Skeletal muscle tissue (tissue), 4 donors: ENCODE measurements around the gene NMNAT2. TPM values are rescaled to one million over a fixed set of nuclear protein-coding genes. Genes with fewer than 3 reads are reported as not detected.

Source experiments
- H3K27ac ChIP-seq: one replicate; pipeline ENCODE4 v1.7.0; 2013; ENCODE audit warnings: mild to moderate bottlenecking, low read depth, low read length, inconsistent platforms
- H3K27me3 ChIP-seq, 3 donors: one replicate each; pipeline ENCODE4 v1.7.0; 2013; ENCODE audit warnings: low read length in 3 of 3; ENCODE audit not compliant: control insufficient read depth in 3 of 3, insufficient read depth in 3 of 3
- H3K36me3 ChIP-seq, 3 donors: one replicate each; pipeline ENCODE4 v1.7.0; 2013; ENCODE audit warnings: low read length in 3 of 3; ENCODE audit not compliant: control insufficient read depth in 3 of 3, insufficient read depth in 3 of 3
- H3K4me1 ChIP-seq, 3 donors: one replicate each; pipeline ENCODE4 v1.7.0; 2013; ENCODE audit warnings: low read length in 3 of 3, mild to moderate bottlenecking in 3 of 3; ENCODE audit not compliant: control insufficient read depth in 3 of 3, insufficient read depth in 3 of 3
- H3K4me3 ChIP-seq, 3 donors: one replicate each; pipeline ENCODE4 v1.7.0; 2013; ENCODE audit warnings: low read length in 3 of 3
- H3K9ac ChIP-seq, 3 donors: one replicate each; pipeline ENCODE4 v1.7.0; 2013; ENCODE audit warnings: low read length in 3 of 3, mild to moderate bottlenecking in 3 of 3, moderate library complexity in 2 of 3, low read depth in 1 of 3
- H3K9me3 ChIP-seq, 3 donors: one replicate each; pipeline ENCODE4 v1.7.0; 2013; ENCODE audit warnings: low read length in 3 of 3; ENCODE audit not compliant: control insufficient read depth in 3 of 3
- total RNA-seq: library from RNA; depleted of rRNA; stranded (reverse); fragments of >200 nt; gene quantifications from one replicate; pipeline ENCODE4 v1.2.3, GENCODE V29; 2014
- donor health status: Osteomylitis.

The NMNAT2 gene
- total RNA-seq, 1 donor from 2014 or later = 0.52 TPM

GRCh38 chr1:183262628-183263200, 155.5 kb downstream of the NMNAT2 start:
- Histone ChIP-seq H3K9me3 (no peaks in the 10 kb centered on the region), H3K27me3 (peaks cover 0 to 2% (median 0%) of the 10 kb centered on the region in 3 donors), H3K27ac (no peak overlapping the region), H3K4me1 (peaks cover 0 to 1% (median 0%) of the 10 kb centered on the region in 3 donors), H3K36me3 (no peaks in the 10 kb centered on the region), H3K9ac (no peak overlapping the region), H3K4me3 (no peak overlapping the region)

GRCh38 chr1:183259924-183260323, 158.3 kb downstream of the NMNAT2 start:
- H3K27me3 ChIP-seq = peaks cover 0 to 2% (median 0%) of the 10 kb centered on the region in 3 donors
- H3K4me3 ChIP-seq = no peak overlapping the region
- no peak overlapping the region for H3K9ac ChIP-seq
- H3K27ac ChIP-seq = no peak overlapping the region
- H3K36me3 ChIP-seq = no peaks in the 10 kb centered on the region
- H3K4me1 ChIP-seq = no peaks in the 10 kb centered on the region
- H3K9me3 ChIP-seq = no peaks in the 10 kb centered on the region

GRCh38 chr1:183255073-183255472, 163.1 kb downstream of the NMNAT2 start:
- no peak overlapping the region for H3K4me3 ChIP-seq

GRCh38 chr1:183251959-183252450, 166.2 kb downstream of the NMNAT2 start:
- H3K9ac ChIP-seq = no peak overlapping the region
- no peak overlapping the region for H3K27ac ChIP-seq
- peaks cover 0 to 5% (median 0%) of the 10 kb centered on the region in 3 donors for H3K4me1 ChIP-seq
- H3K36me3 ChIP-seq = no peaks in the 10 kb centered on the region
- H3K27me3 ChIP-seq = no peaks in the 10 kb centered on the region
- H3K9me3 ChIP-seq = no peaks in the 10 kb centered on the region
- no peak overlapping the region for H3K4me3 ChIP-seq

More at GRCh38 chr1:183255073-183255472, 163.1 kb downstream of the NMNAT2 start:
- H3K9ac ChIP-seq = no peak overlapping the region
- H3K36me3 ChIP-seq = no peaks in the 10 kb centered on the region
- no peaks in the 10 kb centered on the region for H3K9me3 ChIP-seq
- no peak overlapping the region for H3K27ac ChIP-seq
- no peaks in the 10 kb centered on the region for H3K4me1 ChIP-seq
- H3K27me3 ChIP-seq = no peaks in the 10 kb centered on the region

GRCh38 chr1:183251101-183251958, 166.8 kb downstream of the NMNAT2 start:
- Histone ChIP-seq H3K27ac (no peak overlapping the region), H3K36me3 (no peaks in the 10 kb centered on the region), H3K27me3 (no peaks in the 10 kb centered on the region), H3K9ac (no peak overlapping the region), H3K4me3 (no peak overlapping the region), H3K9me3 (no peaks in the 10 kb centered on the region), H3K4me1 (peaks cover 0 to 5% (median 0%) of the 10 kb centered on the region in 3 donors)

GRCh38 chr1:183249941-183250452, 168.2 kb downstream of the NMNAT2 start:
- H3K27ac ChIP-seq = no peak overlapping the region
- no peak overlapping the region for H3K9ac ChIP-seq
- H3K4me1 ChIP-seq = peaks cover 0 to 5% (median 2%) of the 10 kb centered on the region in 3 donors
- no peaks in the 10 kb centered on the region for H3K36me3 ChIP-seq
- H3K4me3 ChIP-seq = no peak overlapping the region
- H3K27me3 ChIP-seq = no peaks in the 10 kb centered on the region
- H3K9me3 ChIP-seq = no peaks in the 10 kb centered on the region

- no peaks in the 10 kb centered on the region for H3K27me3 ChIP-seq
- H3K4me3 ChIP-seq = no peak overlapping the region
- no peaks in the 10 kb centered on the region for H3K36me3 ChIP-seq
- H3K9ac ChIP-seq = no peak overlapping the region
- H3K9me3 ChIP-seq = no peaks in the 10 kb centered on the region
- H3K27ac ChIP-seq = no peak overlapping the region
- peaks cover 0 to 7% (median 5%) of the 10 kb centered on the region in 3 donors for H3K4me1 ChIP-seq
These were observed 169.0 kb downstream of the NMNAT2 start for GRCh38 chr1:183248989-183249691.

GRCh38 chr1:183247931-183248330, 170.2 kb downstream of the NMNAT2 start:
- Histone ChIP-seq H3K9ac (no peak overlapping the region), H3K4me1 (peaks cover 0 to 11% (median 10%) of the 10 kb centered on the region in 3 donors), H3K27me3 (no peaks in the 10 kb centered on the region), H3K36me3 (no peaks in the 10 kb centered on the region), H3K4me3 (no peak overlapping the region), H3K27ac (no peak overlapping the region), H3K9me3 (no peaks in the 10 kb centered on the region)

GRCh38 chr1:183247484-183247883, 170.7 kb downstream of the NMNAT2 start:
- Histone ChIP-seq H3K9me3 (no peaks in the 10 kb centered on the region), H3K9ac (no peak overlapping the region), H3K36me3 (no peaks in the 10 kb centered on the region)

More at GRCh38 chr1:183247484-183247883, 170.7 kb downstream of the NMNAT2 start:
- peaks cover 0 to 11% (median 10%) of the 10 kb centered on the region in 3 donors for H3K4me1 ChIP-seq
- H3K27ac ChIP-seq = no peak overlapping the region
- no peaks in the 10 kb centered on the region for H3K27me3 ChIP-seq
- H3K4me3 ChIP-seq = no peak overlapping the region
